Mucosa of descending colon (tissue), 3 donors: ENCODE data around the gene CEP112. TPM values are rescaled to one million over a fixed set of nuclear protein-coding genes. Genes with fewer than 3 reads are reported as not detected.

ENCODE experiments used
- ATAC-seq: fragments of 200-7000 bp; cut with Tn5 transposase; one replicate; pipeline ENCODE4 v1.9.1; 2020; ENCODE audit warnings: mild to moderate bottlenecking, moderate library complexity
- DNase-seq, 3 donors: peaks; one replicate each; pipeline ENCODE4 v3.0.0-alpha.2; 2020
- H3K36me3 ChIP-seq: fragments of 200-600 bp; one replicate; pipeline ENCODE4 v1.8.0; 2021; ENCODE audit warnings: low read depth, mild to moderate bottlenecking
- H3K4me1 ChIP-seq: fragments of 200-600 bp; one replicate; pipeline ENCODE4 v1.8.0; 2021; ENCODE audit warnings: low read depth, mild to moderate bottlenecking
- H3K4me3 ChIP-seq: fragments of 200-600 bp; one replicate; pipeline ENCODE4 v1.8.0; 2021; ENCODE audit warnings: mild to moderate bottlenecking
- H3K9me3 ChIP-seq: fragments of 200-600 bp; one replicate; pipeline ENCODE4 v1.8.0; 2021; ENCODE audit warnings: mild to moderate bottlenecking
- CTCF ChIP-seq: fragments of 200-600 bp; IDR thresholded peaks from one replicate; pipeline ENCODE4 v1.8.0; 2022; ENCODE audit warnings: antibody characterized with exemption, mild to moderate bottlenecking
- intact Hi-C, 2 donors: fragments of 100-400 bp; cut with DNase I in 1 of 2; cut with micrococcal nuclease in 1 of 2; formaldehyde crosslinking; loops; one replicate each; pipeline versions ENCODE4 v1.11.0 to v1.11.1; 2022; cut with DNase I, micrococcal nuclease
- total RNA-seq, 3 donors: library from RNA; stranded (reverse); fragmentation: NEBNext Ultra II Directional in 2 of 3; extraction: Animal tissue kit (Norgen Biotek cat#: 25700) in 2 of 3; gene quantifications; one replicate each; pipeline versions ENCODE4 v1.2.1 to v1.2.4, GENCODE V29; 2021 to 2023
- donor health status: DM: no; HTN: no; CAD: no; lungs with moderate emphysema.
- donor health status: DM: no; HTN: no; CAD: no.
- donor health status: DM: no; HTN: yes; CAD: no.

The CEP112 gene
- total RNA-seq, 3 donors from 2014 or later: 6.3 to 18.5 (median 7.0) TPM

GRCh38 chr17:66146394-66146793 lies 45.5 kb downstream of the CEP112 start:
- no peak for TF ChIP-seq CTCF
- Histone ChIP-seq H3K4me3 (no peak overlapping the region), H3K9me3 (no peaks in the 10 kb centered on the region), H3K36me3 (no peaks in the 10 kb centered on the region), H3K4me1 (peaks cover 8% of the 10 kb centered on the region)
- intact Hi-C loops: no loop called here
- ATAC-seq (no peak), DNase-seq (no peak)

- ATAC-seq (peak; percentile 94), DNase-seq (peak in 1 of 3 donors; percentile 58)
- intact Hi-C loops: no loop called here
- H3K4me1 ChIP-seq: peaks cover 8% of the 10 kb centered on the region
- no peak for TF ChIP-seq CTCF
- no peaks in the 10 kb centered on the region for H3K36me3 ChIP-seq
- no peak overlapping the region for H3K4me3 ChIP-seq
- H3K9me3 ChIP-seq: no peaks in the 10 kb centered on the region
Measured at GRCh38 chr17:66143657-66144282, 48.2 kb downstream of the CEP112 start.

- no peaks in the 10 kb centered on the region for H3K9me3 ChIP-seq
- DNase-seq: no peak
- H3K4me1 ChIP-seq: peaks cover 8% of the 10 kb centered on the region
- intact Hi-C loops: no loop called here
- TF ChIP-seq CTCF: no peak
- no peaks in the 10 kb centered on the region for H3K36me3 ChIP-seq
- no peak overlapping the region for H3K4me3 ChIP-seq
- ATAC-seq: peak; percentile 58
Measured at GRCh38 chr17:66142428-66142827, 49.5 kb downstream of the CEP112 start.

GRCh38 chr17:66138120-66138519 lies 53.8 kb downstream of the CEP112 start:
- H3K4me3 ChIP-seq: no peak overlapping the region
- H3K4me1 ChIP-seq: no peaks in the 10 kb centered on the region
- no peak for ATAC-seq
- H3K9me3 ChIP-seq: no peaks in the 10 kb centered on the region
- TF ChIP-seq CTCF: no peak
- intact Hi-C loops: no loop called here
- no peak for DNase-seq
- no peaks in the 10 kb centered on the region for H3K36me3 ChIP-seq

GRCh38 chr17:66135896-66136295 lies 56.0 kb downstream of the CEP112 start:
- no peak overlapping the region for H3K4me3 ChIP-seq
- no peak for DNase-seq
- no peak for ATAC-seq
- H3K9me3 ChIP-seq: no peaks in the 10 kb centered on the region
- no peaks in the 10 kb centered on the region for H3K4me1 ChIP-seq
- intact Hi-C loops: no loop called here
- H3K36me3 ChIP-seq: no peaks in the 10 kb centered on the region
- TF ChIP-seq CTCF: no peak

- no peak for ATAC-seq
- DNase-seq: no peak
- Histone ChIP-seq H3K36me3 (no peaks in the 10 kb centered on the region), H3K4me3 (no peak overlapping the region), H3K9me3 (no peaks in the 10 kb centered on the region), H3K4me1 (no peaks in the 10 kb centered on the region)
- no peak for TF ChIP-seq CTCF
- intact Hi-C loops: no loop called here
Measured at GRCh38 chr17:66135219-66135618, 56.7 kb downstream of the CEP112 start.
